ENCODE results near the gene CDH23.

Gene CDH23

GRCh38 chr10:71679425-71679824, 282.7 kb downstream of the CDH23 start:
- TF ChIP-seq, protein P1, sequence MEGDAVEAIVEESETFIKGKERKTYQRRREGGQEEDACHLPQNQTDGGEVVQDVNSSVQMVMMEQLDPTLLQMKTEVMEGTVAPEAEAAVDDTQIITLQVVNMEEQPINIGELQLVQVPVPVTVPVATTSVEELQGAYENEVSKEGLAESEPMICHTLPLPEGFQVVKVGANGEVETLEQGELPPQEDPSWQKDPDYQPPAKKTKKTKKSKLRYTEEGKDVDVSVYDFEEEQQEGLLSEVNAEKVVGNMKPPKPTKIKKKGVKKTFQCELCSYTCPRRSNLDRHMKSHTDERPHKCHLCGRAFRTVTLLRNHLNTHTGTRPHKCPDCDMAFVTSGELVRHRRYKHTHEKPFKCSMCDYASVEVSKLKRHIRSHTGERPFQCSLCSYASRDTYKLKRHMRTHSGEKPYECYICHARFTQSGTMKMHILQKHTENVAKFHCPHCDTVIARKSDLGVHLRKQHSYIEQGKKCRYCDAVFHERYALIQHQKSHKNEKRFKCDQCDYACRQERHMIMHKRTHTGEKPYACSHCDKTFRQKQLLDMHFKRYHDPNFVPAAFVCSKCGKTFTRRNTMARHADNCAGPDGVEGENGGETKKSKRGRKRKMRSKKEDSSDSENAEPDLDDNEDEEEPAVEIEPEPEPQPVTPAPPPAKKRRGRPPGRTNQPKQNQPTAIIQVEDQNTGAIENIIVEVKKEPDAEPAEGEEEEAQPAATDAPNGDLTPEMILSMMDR (IDR thresholded peaks at IDR 0.05; ENCODE audit: borderline replicate concordance, insufficient read depth, low read depth, low read length): no peak
- no peak overlapping the region for H3K4me3 ChIP-seq (ENCODE audit: low read depth, low read length)

GRCh38 chr10:71681977-71682376, 285.3 kb downstream of the CDH23 start:
- no peak overlapping the region for H3K4me3 ChIP-seq (ENCODE audit: low read depth, low read length)
- TF ChIP-seq, protein P1 (IDR thresholded peaks at IDR 0.05; ENCODE audit: borderline replicate concordance, insufficient read depth, low read depth, low read length): no peak

GRCh38 chr10:71683301-71683700, 286.6 kb downstream of the CDH23 start:
- TF ChIP-seq, protein P1 (IDR thresholded peaks at IDR 0.05; ENCODE audit: borderline replicate concordance, insufficient read depth, low read depth, low read length): no peak

DNA sequence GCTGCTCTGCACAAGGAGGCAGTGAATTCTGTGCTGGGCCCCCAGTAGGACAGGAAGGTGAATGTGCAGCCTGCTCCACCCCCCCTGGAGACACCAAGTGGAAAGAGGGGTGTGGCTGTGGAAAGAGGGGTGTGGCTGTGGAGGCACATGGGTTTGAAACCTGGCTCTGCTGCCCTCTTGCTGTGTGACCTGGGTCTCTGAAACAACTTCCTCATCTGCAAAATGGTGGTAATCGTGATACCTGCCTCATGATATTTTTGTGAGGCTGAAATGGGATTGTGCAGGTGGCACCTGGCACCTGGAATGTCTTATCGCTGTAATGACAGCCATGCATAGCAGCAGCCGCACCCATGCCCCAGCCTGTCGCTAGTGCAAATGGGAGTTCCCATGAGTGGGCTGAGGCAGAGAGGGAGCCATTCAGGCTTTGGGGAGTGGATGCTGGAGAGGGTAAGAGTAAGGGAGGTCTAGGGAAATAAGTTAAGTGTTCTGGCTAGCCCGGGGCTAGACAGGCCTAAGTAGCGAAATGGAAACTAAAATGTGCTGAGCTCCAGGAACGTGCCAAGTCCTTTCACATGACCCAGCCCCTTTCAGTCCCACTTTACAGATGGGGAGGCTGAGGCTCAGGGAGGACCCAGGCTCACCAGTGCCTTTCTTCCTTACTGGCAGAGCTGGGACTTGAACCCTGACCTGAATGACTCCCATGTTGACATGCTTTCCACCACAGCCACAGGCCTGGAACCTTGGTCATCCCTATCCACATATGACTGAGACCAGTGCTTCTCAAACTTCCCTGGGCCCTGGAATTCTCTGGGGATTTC, 287.8 kb downstream of the CDH23 start:
- H3K4me3 ChIP-seq (ENCODE audit: low read depth, low read length): no peak overlapping the region
- TF ChIP-seq, protein P1 (IDR thresholded peaks at IDR 0.05; ENCODE audit: borderline replicate concordance, insufficient read depth, low read depth, low read length): no peak

More at GRCh38 chr10:71683301-71683700, 286.6 kb downstream of the CDH23 start:
- H3K4me3 ChIP-seq (ENCODE audit: low read depth, low read length): no peak overlapping the region

GRCh38 chr10:71685554-71686232, 289.0 kb downstream of the CDH23 start:
- H3K4me3 ChIP-seq (ENCODE audit: low read depth, low read length): no peak overlapping the region
- TF ChIP-seq, protein P1 (IDR thresholded peaks at IDR 0.05; ENCODE audit: borderline replicate concordance, insufficient read depth, low read depth, low read length): no peak

DNA sequence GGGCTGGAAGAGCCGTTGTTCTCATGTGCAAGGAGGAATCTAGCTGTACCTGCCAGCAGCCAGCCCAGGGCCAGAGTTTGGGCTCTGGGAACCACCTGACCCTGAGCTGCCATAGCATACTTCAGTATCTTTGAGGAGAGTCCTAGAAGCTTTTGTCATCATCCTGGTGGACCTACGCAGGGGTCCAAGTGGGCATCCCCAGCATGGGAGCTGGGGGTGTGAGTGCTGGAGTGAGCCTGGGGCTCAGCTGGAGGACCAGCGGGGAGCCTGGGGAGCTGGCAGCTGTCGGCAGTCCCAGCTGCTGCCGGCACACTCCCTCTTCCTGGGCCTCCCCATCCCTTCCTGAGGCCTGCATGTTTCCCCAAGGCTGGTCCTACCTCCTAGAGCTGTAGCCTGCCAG, 290.4 kb downstream of the CDH23 start:
- TF ChIP-seq, protein P1 (IDR thresholded peaks at IDR 0.05; ENCODE audit: borderline replicate concordance, insufficient read depth, low read depth, low read length): no peak
- no peak overlapping the region for H3K4me3 ChIP-seq (ENCODE audit: low read depth, low read length)

Data from GM12875 (cell line).